ENCODE data around the gene INCA1. TPM values are rescaled to one million over a fixed set of nuclear protein-coding genes. Genes with fewer than 3 reads are reported as not detected.

The INCA1 gene
- total RNA-seq, 1 experiment from 2014 or later = 1.3 TPM

GRCh38 chr17:5019475-5019956 is 22.2 kb upstream of the INCA1 start:
- no peak for DNase-seq
- Histone ChIP-seq H3K56ac (ENCODE audit: insufficient read length, low read depth, low read length) (no peak overlapping the region), H3K4me1 (ENCODE audit: insufficient read depth, low read length) (no peaks in the 10 kb centered on the region), H2BK5ac (ENCODE audit: insufficient read length, low read length) (no peak overlapping the region), H3K4me2 (ENCODE audit: insufficient read depth, insufficient read length, low read length) (no peak overlapping the region), H3K9ac (ENCODE audit: extremely low read depth, insufficient read length, low read length) (no peak overlapping the region), H3T11ph (ENCODE audit: low read length) (no peak overlapping the region), H3K27me3 (ENCODE audit: insufficient read depth, low read length) (no peaks in the 10 kb centered on the region), H2BK12ac (ENCODE audit: insufficient read length, low read depth, low read length) (no peak overlapping the region), H3K23me2 (ENCODE audit: insufficient read length, low read depth, low read length, poor library complexity, severe bottlenecking) (no peaks in the 10 kb centered on the region), H3K9me3 (ENCODE audit: control insufficient read depth, low read depth, low read length) (no peaks in the 10 kb centered on the region), H2BK20ac (ENCODE audit: low read depth, low read length, poor library complexity, severe bottlenecking) (no peak overlapping the region), H2BK120ac (ENCODE audit: low read depth, low read length, poor library complexity, severe bottlenecking) (no peak overlapping the region), H3K79me1 (ENCODE audit: insufficient read depth, low read depth, low read length, poor library complexity, severe bottlenecking) (no peaks in the 10 kb centered on the region), H3K18ac (ENCODE audit: insufficient read length, low read depth, low read length) (no peak overlapping the region), H4K91ac (ENCODE audit: insufficient read length, low read depth, low read length) (no peak overlapping the region), H3K23ac (ENCODE audit: insufficient read length, low read depth, low read length) (no peak overlapping the region), H2AFZ (ENCODE audit: low read length) (no peak overlapping the region), H4K20me1 (ENCODE audit: control insufficient read depth, insufficient read depth, insufficient read length) (no peaks in the 10 kb centered on the region), H2AK5ac (ENCODE audit: insufficient read length, low read length) (no peak overlapping the region), H4K5ac (ENCODE audit: insufficient read length, low read depth, low read length) (no peak overlapping the region), H2BK15ac (ENCODE audit: low read depth, low read length) (no peak overlapping the region), H3K27ac (ENCODE audit: insufficient read length, low read depth, low read length) (no peak overlapping the region), H4K8ac (replicated peaks; ENCODE audit: insufficient read length, low read depth, low read length) (no peak overlapping the region), H3K14ac (ENCODE audit: insufficient read depth, low read length) (no peak overlapping the region), H3K4ac (ENCODE audit: low read depth, low read length) (no peak overlapping the region), H3K79me2 (ENCODE audit: insufficient read depth, low read length) (no peaks in the 10 kb centered on the region)
- Mint-ChIP-seq H3K4me3 (no peak overlapping the region; a peak in 1 of 5 replicates), H3K27me3 (ENCODE audit: low read depth) (no peaks in the 10 kb centered on the region), H3K9me3 (no peaks in the 10 kb centered on the region), H3K4me1 (no peaks in the 10 kb centered on the region), H3K27ac (peak overlapping the region in 1 of 3 experiments; percentile 45; a peak in 1 of 7 replicates), H3K36me3 (ENCODE audit: insufficient read depth in 1 of 3, low read depth in 3 of 3) (peaks cover 38 to 73% (median 73%) of the 10 kb centered on the region in 3 experiments)
- TF ChIP-seq CTCF (conservative IDR thresholded peaks at IDR 0.05) = peak; percentile 55; the same call in 2 of the 3 replicates
- no CpG with 5 or more reads among the region's 1 CpG for WGBS (ENCODE audit: extremely low coverage, insufficient read length, low lambda C conversion rate)

Measured in H9 (cell line).